HepG2 (cell line): ENCODE data around the gene BEAN1. TPM values are rescaled to one million over a fixed set of nuclear protein-coding genes. Genes with fewer than 3 reads are reported as not detected.

Experiments
- BRCA1 ChIP-seq: sonication (generic); formaldehyde crosslinking; IDR thresholded peaks from 2 replicates; pipeline ENCODE4 v1.4.0; 2020; ENCODE audit warnings: missing genetic modification reagents
- E2F2 ChIP-seq: sonication (generic); formaldehyde crosslinking; IDR thresholded peaks from 2 replicates; pipeline ENCODE4 v1.4.0; 2020; ENCODE audit warnings: missing genetic modification reagents, borderline replicate concordance
- ETV6 ChIP-seq: sonication (generic); formaldehyde crosslinking; conservative IDR thresholded peaks from 2 replicates; pipeline ENCODE4 v1.4.0; 2020; ENCODE audit warnings: missing genetic modification reagents
- GABPB1 ChIP-seq: IDR thresholded peaks from 2 replicates; pipeline ENCODE4 v1.6.1; 2016; ENCODE audit warnings: mild to moderate bottlenecking, missing genetic modification reagents, moderate library complexity, missing compliant biosample characterization
- HNF4A ChIP-seq: sonication (generic); formaldehyde crosslinking; IDR thresholded peaks from 2 replicates; pipeline ENCODE4 v1.4.0; 2020; ENCODE audit warnings: missing genetic modification reagents
- MATR3 ChIP-seq: sonication (generic); formaldehyde crosslinking; IDR thresholded peaks from 2 replicates; pipeline ENCODE4 v1.4.0; 2020; ENCODE audit warnings: missing genetic modification reagents
- RNF219 ChIP-seq: sonication (generic); formaldehyde crosslinking; IDR thresholded peaks from 2 replicates; pipeline ENCODE4 v1.5.0; 2020; ENCODE audit warnings: mild to moderate bottlenecking, missing genetic modification reagents
- RXRA ChIP-seq: sonication (generic); formaldehyde crosslinking; IDR thresholded peaks from 2 replicates; pipeline ENCODE4 v1.5.1; 2020; ENCODE audit warnings: missing genetic modification reagents
- SP5 ChIP-seq: IDR thresholded peaks from 2 replicates; pipeline ENCODE4 v1.6.1; 2016; ENCODE audit warnings: low read depth, borderline replicate concordance
- THAP9 ChIP-seq: sonication (generic); formaldehyde crosslinking; IDR thresholded peaks from 2 replicates; pipeline ENCODE4; 2020; ENCODE audit warnings: missing genetic modification reagents, mild to moderate bottlenecking, borderline replicate concordance
- ZBTB8A ChIP-seq: sonication (generic); formaldehyde crosslinking; IDR thresholded peaks from 2 replicates; pipeline ENCODE4 v1.4.0; 2020; ENCODE audit warnings: mild to moderate bottlenecking, low read depth, missing genetic modification reagents, borderline replicate concordance
- ZNF256 ChIP-seq: sonication (generic); formaldehyde crosslinking; conservative IDR thresholded peaks from 2 replicates; pipeline ENCODE4 v1.4.0; 2020; ENCODE audit warnings: missing genetic modification reagents
- ZNF550 ChIP-seq: sonication (generic); formaldehyde crosslinking; IDR thresholded peaks from 2 replicates; pipeline ENCODE4 v1.4.0; 2020; ENCODE audit warnings: mild to moderate bottlenecking, missing genetic modification reagents, borderline replicate concordance
- ZNF552 ChIP-seq: sonication (generic); formaldehyde crosslinking; IDR thresholded peaks from 2 replicates; pipeline ENCODE4 v1.9.0; 2022; ENCODE audit warnings: missing genetic modification reagents, mild to moderate bottlenecking, borderline replicate concordance
- ZNF598 ChIP-seq: sonication (generic); formaldehyde crosslinking; IDR thresholded peaks from 2 replicates; pipeline ENCODE4 v1.5.1; 2020; ENCODE audit warnings: mild to moderate bottlenecking, missing genetic modification reagents, borderline replicate concordance
- ZNF841 ChIP-seq: sonication (generic); formaldehyde crosslinking; IDR thresholded peaks from 2 replicates; pipeline ENCODE4 v1.8.1; 2023; ENCODE audit warnings: missing genetic modification reagents, borderline replicate concordance
- polyA plus RNA-seq, 8 experiments: library from polyadenylated mRNA; depleted of rRNA in 3 of 8; stranded (reverse) in 7 of 8; unstranded in 1 of 8; fragments of >200 nt; fragmentation: Illumina TruSeq in 4 of 8; extraction: Trizol in 4 of 8; gene quantifications; 2 replicates each; pipeline versions ENCODE4 v1.2.1 to v1.2.3, GENCODE V29; 2011 to 2016; ENCODE audit warnings: low read depth in 4 of 8, missing spikeins in 1 of 8, mixed read lengths in 1 of 8; ENCODE audit not compliant: insufficient read depth in 1 of 8
- total RNA-seq, 5 experiments: library from RNA; depleted of rRNA; stranded (reverse); fragments of >200 nt; fragmentation: Illumina TruSeq; extraction: Trizol; gene quantifications; 2 replicates each; pipeline ENCODE4 v1.2.3, GENCODE V29; 2016; ENCODE audit warnings: low read depth in 1 of 5
- TF ChIP-seq, protein P1 (sequence below): sonication (generic); formaldehyde crosslinking; IDR thresholded peaks from 2 replicates; pipeline ENCODE4 v1.5.0; 2020; ENCODE audit warnings: missing genetic modification reagents
- TF ChIP-seq, protein P2 (sequence below): sonication (generic); formaldehyde crosslinking; IDR thresholded peaks from 2 replicates; pipeline ENCODE4 v1.5.1; 2020; ENCODE audit warnings: missing genetic modification reagents, mild to moderate bottlenecking, borderline replicate concordance

The BEAN1 gene
- total and polyA plus RNA-seq, 2 of the 13 experiments (the other 11 are each of a cell fraction or from before 2014, with no cell fraction given), result 0.53 to 1.4 TPM

DNA sequence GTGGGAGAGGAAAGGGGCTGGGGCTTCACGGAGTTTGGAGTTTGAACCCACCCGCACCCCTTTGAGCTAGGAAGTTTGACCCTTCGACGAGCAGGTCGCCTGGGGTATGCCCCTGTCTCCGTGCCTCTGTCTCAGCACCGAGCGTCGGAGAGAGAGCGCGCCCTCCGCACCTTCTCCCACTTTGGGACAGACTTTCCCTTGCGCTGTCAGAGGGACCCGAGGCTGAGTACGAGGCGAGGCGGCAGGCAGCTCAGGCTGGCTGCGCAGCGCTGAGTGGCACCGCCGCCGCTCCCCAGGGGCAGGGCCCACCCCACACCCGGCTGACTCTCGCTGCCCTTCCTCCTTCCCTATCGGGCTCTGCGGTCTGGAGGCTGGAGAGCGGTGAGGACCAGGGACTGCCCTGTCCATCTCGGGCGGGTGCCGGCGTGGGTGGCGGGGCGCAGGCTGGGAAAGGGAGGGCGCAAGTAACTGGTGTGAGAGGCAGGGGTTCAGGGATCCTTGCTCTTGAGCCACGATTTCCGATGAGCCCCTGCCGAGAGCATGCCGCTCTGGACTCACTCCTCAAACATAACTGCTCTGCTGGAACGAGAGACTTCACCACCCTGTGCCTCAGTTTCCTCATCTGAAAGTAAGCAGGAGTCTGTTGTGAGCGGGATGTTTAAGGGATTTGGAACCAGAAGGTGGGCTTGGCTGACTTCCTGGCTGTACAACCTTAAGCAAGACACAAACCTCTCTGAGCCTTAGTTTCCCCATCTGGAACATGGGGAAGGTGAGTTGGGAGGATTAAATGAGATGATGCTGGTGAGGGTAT is 981 bp downstream of the BEAN1 start (continued):
- TF ChIP-seq ETV6 (CRISPR knock-in tag) (no peak), ZNF550 (0 out of 2 replicates have a peak, but pooled peaks have one; percentile 71), ZBTB8A (no peak), ZNF841 (CRISPR knock-in tag) (no peak), RNF219 (no peak), SP5 (CRISPR knock-in tag) (no peak), MATR3 (no peak), THAP9 (CRISPR knock-in tag) (peak; percentile 25; the same call in 1 of the 2 replicates), ZNF256 (CRISPR knock-in tag) (no peak), RXRA (CRISPR knock-in tag) (peak; percentile 24; the same call in 1 of the 2 replicates), HNF4A (CRISPR knock-in tag) (no peak), BRCA1 (CRISPR knock-in tag) (no peak), ZNF598 (CRISPR knock-in tag) (peak; percentile 60; the same call in 1 of the 2 replicates), GABPB1 (CRISPR knock-in tag) (peak; percentile 18; the same call in 1 of the 2 replicates), E2F2 (no peak), ZNF552 (CRISPR knock-in tag) (no peak)
- TF ChIP-seq, protein P1, sequence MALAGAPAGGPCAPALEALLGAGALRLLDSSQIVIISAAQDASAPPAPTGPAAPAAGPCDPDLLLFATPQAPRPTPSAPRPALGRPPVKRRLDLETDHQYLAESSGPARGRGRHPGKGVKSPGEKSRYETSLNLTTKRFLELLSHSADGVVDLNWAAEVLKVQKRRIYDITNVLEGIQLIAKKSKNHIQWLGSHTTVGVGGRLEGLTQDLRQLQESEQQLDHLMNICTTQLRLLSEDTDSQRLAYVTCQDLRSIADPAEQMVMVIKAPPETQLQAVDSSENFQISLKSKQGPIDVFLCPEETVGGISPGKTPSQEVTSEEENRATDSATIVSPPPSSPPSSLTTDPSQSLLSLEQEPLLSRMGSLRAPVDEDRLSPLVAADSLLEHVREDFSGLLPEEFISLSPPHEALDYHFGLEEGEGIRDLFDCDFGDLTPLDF (CRISPR knock-in tag), result no peak
- TF ChIP-seq, protein P2, sequence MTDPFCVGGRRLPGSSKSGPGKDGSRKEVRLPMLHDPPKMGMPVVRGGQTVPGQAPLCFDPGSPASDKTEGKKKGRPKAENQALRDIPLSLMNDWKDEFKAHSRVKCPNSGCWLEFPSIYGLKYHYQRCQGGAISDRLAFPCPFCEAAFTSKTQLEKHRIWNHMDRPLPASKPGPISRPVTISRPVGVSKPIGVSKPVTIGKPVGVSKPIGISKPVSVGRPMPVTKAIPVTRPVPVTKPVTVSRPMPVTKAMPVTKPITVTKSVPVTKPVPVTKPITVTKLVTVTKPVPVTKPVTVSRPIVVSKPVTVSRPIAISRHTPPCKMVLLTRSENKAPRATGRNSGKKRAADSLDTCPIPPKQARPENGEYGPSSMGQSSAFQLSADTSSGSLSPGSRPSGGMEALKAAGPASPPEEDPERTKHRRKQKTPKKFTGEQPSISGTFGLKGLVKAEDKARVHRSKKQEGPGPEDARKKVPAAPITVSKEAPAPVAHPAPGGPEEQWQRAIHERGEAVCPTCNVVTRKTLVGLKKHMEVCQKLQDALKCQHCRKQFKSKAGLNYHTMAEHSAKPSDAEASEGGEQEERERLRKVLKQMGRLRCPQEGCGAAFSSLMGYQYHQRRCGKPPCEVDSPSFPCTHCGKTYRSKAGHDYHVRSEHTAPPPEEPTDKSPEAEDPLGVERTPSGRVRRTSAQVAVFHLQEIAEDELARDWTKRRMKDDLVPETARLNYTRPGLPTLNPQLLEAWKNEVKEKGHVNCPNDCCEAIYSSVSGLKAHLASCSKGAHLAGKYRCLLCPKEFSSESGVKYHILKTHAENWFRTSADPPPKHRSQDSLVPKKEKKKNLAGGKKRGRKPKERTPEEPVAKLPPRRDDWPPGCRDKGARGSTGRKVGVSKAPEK, result no peak
